Middle frontal gyrus (tissue), 1 donor: ENCODE data around the gene PRRX1.

Experiments
- DNase-seq: peaks from one replicate; pipeline ENCODE4 v3.0.0-alpha.2; 2015; ENCODE audit warnings: low spot score; ENCODE audit errors: extremely low spot score

PRRX1 gene

DNA sequence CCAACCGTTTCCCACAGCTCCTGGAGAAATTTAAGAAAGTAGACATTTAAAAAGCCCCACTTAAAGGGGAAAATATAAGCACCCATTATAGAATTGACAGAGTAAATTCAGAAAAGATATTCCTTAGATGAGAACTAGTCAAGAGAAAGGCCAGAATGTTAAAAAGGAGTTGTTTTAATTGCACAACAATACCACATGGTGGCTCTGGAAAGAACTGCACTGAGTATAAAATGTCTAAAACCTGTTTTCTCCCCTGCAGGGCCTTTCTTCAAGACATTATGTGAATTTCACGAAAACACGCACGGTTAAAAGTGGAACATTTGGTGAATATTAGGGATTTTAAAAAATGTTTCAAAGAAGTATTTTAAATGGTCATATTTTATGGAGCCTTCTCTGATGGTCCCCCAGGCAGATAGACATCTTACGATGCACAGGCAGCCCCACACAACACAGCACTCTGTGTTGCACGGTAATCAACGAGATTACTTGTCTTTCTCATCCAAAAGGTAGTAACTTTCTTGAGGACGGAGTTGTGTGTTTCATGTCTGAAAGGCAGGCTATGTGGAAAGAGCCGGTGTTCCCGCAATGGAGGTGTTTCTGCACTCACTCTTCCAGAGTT, 101.9 kb downstream of the PRRX1 start:
- no peak for DNase-seq

DNA sequence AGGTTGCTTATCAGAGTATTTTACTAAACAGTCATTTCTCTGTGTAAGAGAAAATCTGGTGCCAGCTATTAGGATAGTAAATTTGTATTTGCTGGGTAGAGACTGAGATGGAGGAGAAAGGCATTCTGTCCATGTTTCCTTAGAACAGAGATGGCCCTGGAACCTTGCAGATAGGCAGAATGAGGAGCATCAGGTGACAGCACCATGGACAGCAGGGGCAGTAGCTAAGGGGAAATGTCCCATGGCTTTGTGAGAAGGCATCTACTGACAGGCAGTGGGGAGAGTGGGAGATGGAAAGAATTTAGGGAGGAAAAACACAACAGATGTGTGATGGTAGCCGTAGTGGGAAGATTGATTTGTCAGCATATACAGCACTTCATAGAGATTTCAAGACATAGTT, 105.0 kb downstream of the PRRX1 start:
- DNase-seq: no peak

DNA sequence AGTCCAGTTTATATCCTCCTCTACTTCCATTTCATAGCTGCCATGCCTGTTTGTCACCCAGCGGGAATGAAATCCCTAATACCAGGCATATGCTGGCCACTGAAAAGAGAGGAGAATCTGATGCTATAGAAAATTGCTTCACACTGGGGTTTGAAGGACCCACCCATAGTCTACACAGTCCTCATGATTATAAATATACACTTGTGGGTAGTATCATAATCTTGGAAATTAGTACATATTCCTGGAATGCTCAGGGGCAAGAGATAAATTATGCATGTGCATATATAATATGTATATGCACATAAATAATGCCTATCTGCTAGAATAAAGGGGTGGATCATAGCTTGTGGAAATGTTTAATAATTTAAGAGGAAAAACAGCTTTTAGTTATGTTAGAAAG, 105.8 kb downstream of the PRRX1 start:
- DNase-seq: no peak

DNA sequence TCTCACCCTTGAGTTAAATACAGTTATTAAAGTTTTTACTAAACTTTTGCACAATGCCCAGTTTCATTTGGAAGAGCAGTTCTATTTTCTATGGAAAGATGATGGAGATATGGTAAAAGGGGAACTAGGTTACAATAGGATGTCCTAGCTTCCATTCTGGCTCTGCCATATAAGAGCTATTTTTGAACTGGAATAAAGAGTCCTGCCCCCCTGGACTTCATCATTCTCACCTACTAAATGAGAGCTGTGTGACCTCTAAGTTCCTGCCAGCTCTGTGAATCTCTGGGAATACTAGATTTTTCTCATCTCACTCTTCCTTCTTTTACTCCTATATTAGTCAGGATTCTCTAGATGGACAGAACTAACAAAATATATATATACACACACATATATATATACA, 106.3 kb downstream of the PRRX1 start:
- no peak for DNase-seq

DNA sequence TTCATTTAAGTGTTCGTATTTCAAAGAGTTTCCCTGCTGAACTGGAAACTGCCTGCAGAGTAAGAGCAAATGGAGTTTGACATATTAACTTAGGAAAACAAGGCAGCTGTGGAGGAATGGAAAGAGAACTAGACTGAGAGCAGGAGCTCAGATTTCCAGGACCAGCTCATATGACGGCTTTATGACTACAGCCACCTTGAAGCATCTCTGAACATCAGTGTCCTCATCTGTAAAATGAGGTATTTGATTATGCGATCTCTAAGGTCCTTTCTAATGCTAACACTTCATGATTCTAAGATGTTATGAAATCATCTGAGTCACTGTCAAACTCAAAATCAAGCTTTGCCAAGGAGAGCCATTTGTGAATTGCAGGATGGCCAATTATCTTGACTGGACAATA, 112.3 kb downstream of the PRRX1 start:
- no peak for DNase-seq

DNA sequence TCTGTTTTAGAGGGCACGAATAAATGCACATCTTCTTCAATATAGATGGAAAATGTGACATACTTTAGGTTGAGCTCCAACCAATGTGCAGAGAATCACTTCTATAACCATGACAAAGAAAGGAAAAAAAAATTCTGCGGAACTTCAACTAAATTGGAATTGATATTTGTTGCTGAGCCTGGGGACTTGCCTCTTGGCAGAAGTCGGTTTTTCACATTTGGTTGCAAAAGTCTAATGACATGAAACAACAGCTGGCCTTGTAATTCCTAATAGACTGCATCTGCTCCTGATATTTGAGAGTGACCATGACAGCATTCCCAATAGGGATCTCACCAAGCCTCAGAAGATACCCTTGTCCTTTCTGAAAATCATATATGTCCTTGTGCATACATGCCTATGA, 112.8 kb downstream of the PRRX1 start:
- DNase-seq: no peak
